ENCODE data around the gene KIF1A. TPM values are rescaled to one million over a fixed set of nuclear protein-coding genes. Genes with fewer than 3 reads are reported as not detected.
A peak's percentile ranks its signal among the peaks of the same experiment; 100 is the strongest.

KIF1A gene
- total and polyA plus RNA-seq, 4 experiments from 2014 or later, result not detected

DNA sequence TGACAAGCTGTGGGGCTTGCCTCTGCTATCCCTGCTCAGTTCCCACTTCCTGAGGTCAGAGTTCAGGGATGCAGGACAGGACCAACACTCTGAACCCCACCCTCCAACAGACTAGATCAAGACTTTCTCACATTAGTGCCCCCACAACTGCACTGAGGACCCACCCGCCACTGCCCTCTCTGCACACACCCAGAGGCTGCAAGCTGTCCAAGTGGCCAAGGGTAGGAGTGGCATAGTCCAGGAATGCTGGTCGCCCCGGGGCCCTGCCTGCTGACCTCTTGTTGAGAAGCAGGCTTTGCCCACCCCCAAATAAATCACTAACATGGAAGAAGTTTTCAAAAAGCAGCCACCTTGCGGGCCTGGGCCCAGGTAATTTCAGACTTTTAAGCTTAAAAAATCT is 5.5 kb upstream of the KIF1A start:
- CTCF ChIA-PET (ENCODE audit: partially characterized antibody), result no interaction called here
- Mint-ChIP-seq H3K36me3 (no peaks in the 10 kb centered on the region), H3K4me1 (peaks cover 4 to 16% (median 5%) of the 10 kb centered on the region in 4 donors), H3K27ac (no peak overlapping the region), H3K4me3 (no peak overlapping the region), H3K27me3 (peaks cover 54 to 65% of the 10 kb centered on the region in 2 donors), H3K9me3 (peaks cover 0 to 8% (median 4%) of the 10 kb centered on the region in 8 donors)
- Histone ChIP-seq H3K9me3 (ENCODE audit: control insufficient read depth in 1 of 2, low read length in 2 of 2) (no peaks in the 10 kb centered on the region), H3K27ac (ENCODE audit: low read depth, low read length) (no peak overlapping the region), H3K4me1 (ENCODE audit: insufficient read depth, low read length) (peaks cover 8% of the 10 kb centered on the region), H3K27me3 (ENCODE audit: insufficient read depth, low read length) (peaks cover 59% of the 10 kb centered on the region), H3K4me3 (ENCODE audit: low read length in 2 of 2) (no peak overlapping the region), H3K36me3 (ENCODE audit: insufficient read depth, low read length) (no peaks in the 10 kb centered on the region)
- DNase-seq, result no peak
- intact Hi-C loops (cut with micrococcal nuclease), result no loop called here
- POLR2A ChIA-PET (ENCODE audit: partially characterized antibody), result no interaction called here

DNA sequence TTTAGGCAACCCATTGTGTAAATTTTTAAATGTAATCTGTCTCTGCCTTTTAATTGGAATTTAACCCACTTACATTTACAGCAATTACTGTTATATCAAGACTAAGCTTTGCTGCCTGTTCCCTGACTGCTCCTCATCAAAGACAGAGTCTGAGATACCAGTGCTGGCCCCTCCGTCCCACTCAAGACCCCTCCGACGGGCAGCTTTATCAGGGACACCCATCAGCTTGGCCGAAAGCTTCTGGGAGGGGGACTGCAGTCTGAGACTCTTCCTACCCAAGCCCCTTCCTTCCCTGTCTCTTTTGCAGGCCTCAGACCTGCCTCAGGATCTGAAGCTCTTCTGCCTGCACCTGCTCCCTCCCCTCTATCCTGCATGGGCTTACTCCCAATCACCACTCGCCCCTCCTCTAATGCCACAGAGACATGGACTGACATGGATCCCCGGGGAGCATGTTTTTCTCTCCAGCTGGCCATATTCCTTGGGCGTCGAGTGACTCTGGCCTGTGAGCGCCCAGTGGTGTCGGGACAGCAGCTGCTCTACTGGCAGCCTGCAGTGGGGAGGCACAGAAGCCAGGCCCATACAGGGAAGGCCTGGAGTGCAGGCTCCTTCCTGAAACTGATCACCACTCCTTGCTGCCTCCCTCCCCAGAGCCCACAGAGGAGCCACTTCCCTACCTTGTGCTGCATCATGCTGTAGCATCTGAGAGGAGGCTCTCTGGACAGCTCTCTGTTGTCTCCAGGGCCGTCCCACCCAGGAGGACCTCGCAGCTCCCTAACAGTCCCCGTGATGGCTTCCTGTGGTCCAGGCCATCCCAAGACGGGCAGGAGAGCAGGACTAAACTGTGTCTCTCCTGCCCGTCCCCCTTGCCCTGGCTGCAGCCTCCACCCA is 3.7 kb upstream of the KIF1A start:
- Mint-ChIP-seq H3K4me1 (peaks cover 4 to 16% (median 5%) of the 10 kb centered on the region in 4 donors), H3K9me3 (peaks cover 0 to 8% (median 4%) of the 10 kb centered on the region in 8 donors), H3K4me3 (no peak overlapping the region), H3K27me3 (peaks cover 48 to 56% of the 10 kb centered on the region in 2 donors), H3K36me3 (no peaks in the 10 kb centered on the region), H3K27ac (no peak overlapping the region)
- H3K9me3 ChIP-seq (ENCODE audit: control insufficient read depth in 1 of 2, low read length in 2 of 2), result no peaks in the 10 kb centered on the region
- no peak overlapping the region for H3K27ac ChIP-seq (ENCODE audit: low read depth, low read length)
- peaks cover 59% of the 10 kb centered on the region for H3K27me3 ChIP-seq (ENCODE audit: insufficient read depth, low read length)
- POLR2A ChIA-PET (ENCODE audit: partially characterized antibody), result no interaction called here
- H3K4me3 ChIP-seq (ENCODE audit: low read length in 2 of 2), result no peak overlapping the region
- H3K36me3 ChIP-seq (ENCODE audit: insufficient read depth, low read length), result no peaks in the 10 kb centered on the region
- DNase-seq, result no peak
- intact Hi-C loops (cut with micrococcal nuclease), result no loop called here
- CTCF ChIA-PET (ENCODE audit: partially characterized antibody), result no interaction called here
- peaks cover 8% of the 10 kb centered on the region for H3K4me1 ChIP-seq (ENCODE audit: insufficient read depth, low read length)

GRCh38 chr2:240822280-240822847 is 2.3 kb upstream of the KIF1A start:
- Histone ChIP-seq H3K36me3 (ENCODE audit: insufficient read depth, low read length) (no peaks in the 10 kb centered on the region), H3K4me1 (ENCODE audit: insufficient read depth, low read length) (peaks cover 8% of the 10 kb centered on the region), H3K4me3 (ENCODE audit: low read length in 2 of 2) (no peak overlapping the region), H3K27me3 (ENCODE audit: insufficient read depth, low read length) (peaks cover 50% of the 10 kb centered on the region), H3K9me3 (ENCODE audit: control insufficient read depth in 1 of 2, low read length in 2 of 2) (no peaks in the 10 kb centered on the region), H3K27ac (ENCODE audit: low read depth, low read length) (no peak overlapping the region)
- Mint-ChIP-seq H3K36me3 (no peaks in the 10 kb centered on the region), H3K4me3 (peak overlapping the region in 1 of 8 donors; percentile 31), H3K9me3 (peaks cover 0 to 8% (median 4%) of the 10 kb centered on the region in 8 donors), H3K4me1 (peaks cover 5 to 16% (median 9%) of the 10 kb centered on the region in 4 donors), H3K27ac (no peak overlapping the region), H3K27me3 (peaks cover 54 to 58% of the 10 kb centered on the region in 2 donors)
- CTCF ChIA-PET (ENCODE audit: partially characterized antibody), result no interaction called here
- POLR2A ChIA-PET (ENCODE audit: partially characterized antibody), result no interaction called here
- no peak for DNase-seq
- intact Hi-C loops (cut with micrococcal nuclease), result no loop called here

DNA sequence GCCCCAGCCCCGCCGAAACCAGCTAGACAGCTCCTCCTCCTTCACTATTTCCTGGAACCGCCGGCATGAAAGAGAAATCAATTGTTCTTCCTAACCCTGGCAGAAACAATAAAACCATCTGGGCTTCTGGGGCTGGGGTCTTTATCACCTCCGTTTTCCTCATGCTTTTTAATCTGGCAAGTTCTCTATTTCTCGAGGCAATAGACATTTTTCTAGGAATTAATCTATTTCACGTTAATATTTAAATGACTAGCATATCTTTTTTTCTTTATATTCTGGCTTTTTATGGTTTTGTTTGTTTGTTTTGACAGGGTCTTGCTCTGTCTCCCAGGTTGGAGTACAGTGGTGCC is 1.4 kb upstream of the KIF1A start:
- peaks cover 0 to 8% (median 4%) of the 10 kb centered on the region in 8 donors for H3K9me3 Mint-ChIP-seq
- Histone ChIP-seq H3K9me3 (ENCODE audit: control insufficient read depth in 1 of 2, low read length in 2 of 2) (no peaks in the 10 kb centered on the region), H3K4me1 (ENCODE audit: insufficient read depth, low read length) (peaks cover 8% of the 10 kb centered on the region), H3K27ac (ENCODE audit: low read depth, low read length) (no peak overlapping the region), H3K4me3 (ENCODE audit: low read length in 2 of 2) (no peak overlapping the region), H3K36me3 (ENCODE audit: insufficient read depth, low read length) (no peaks in the 10 kb centered on the region), H3K27me3 (ENCODE audit: insufficient read depth, low read length) (peaks cover 41% of the 10 kb centered on the region)
- intact Hi-C loops (cut with micrococcal nuclease), result no loop called here
- H3K27ac Mint-ChIP-seq, result no peak overlapping the region
- ChIA-PET CTCF (ENCODE audit: partially characterized antibody) (no interaction called here), POLR2A (ENCODE audit: partially characterized antibody) (no interaction called here)
- peak overlapping the region; percentile 37 to 75 (median 54) for H3K4me3 Mint-ChIP-seq
- peaks cover 5 to 16% (median 9%) of the 10 kb centered on the region in 4 donors for H3K4me1 Mint-ChIP-seq
- DNase-seq, result no peak
- H3K36me3 Mint-ChIP-seq, result no peaks in the 10 kb centered on the region
- peaks cover 46 to 54% of the 10 kb centered on the region in 2 donors for H3K27me3 Mint-ChIP-seq

- Histone ChIP-seq H3K27me3 (ENCODE audit: insufficient read depth, low read length) (peaks cover 35% of the 10 kb centered on the region), H3K4me3 (ENCODE audit: low read length in 2 of 2) (no peak overlapping the region), H3K4me1 (ENCODE audit: insufficient read depth, low read length) (peaks cover 8% of the 10 kb centered on the region), H3K27ac (ENCODE audit: low read depth, low read length) (no peak overlapping the region), H3K9me3 (ENCODE audit: control insufficient read depth in 1 of 2, low read length in 2 of 2) (no peaks in the 10 kb centered on the region), H3K36me3 (ENCODE audit: insufficient read depth, low read length) (no peaks in the 10 kb centered on the region)
- peaks cover 0 to 8% (median 4%) of the 10 kb centered on the region in 8 donors for H3K9me3 Mint-ChIP-seq
- DNase-seq, result no peak
- intact Hi-C loops (cut with micrococcal nuclease), result no loop called here
- H3K4me1 Mint-ChIP-seq, result peaks cover 7 to 16% (median 9%) of the 10 kb centered on the region in 4 donors
- H3K27ac Mint-ChIP-seq, result no peak overlapping the region
- ChIA-PET POLR2A (ENCODE audit: partially characterized antibody) (no interaction called here), CTCF (ENCODE audit: partially characterized antibody) (no interaction called here)
- H3K4me3 Mint-ChIP-seq, result peak overlapping the region; percentile 37 to 75 (median 52)
- H3K36me3 Mint-ChIP-seq, result no peaks in the 10 kb centered on the region
- H3K27me3 Mint-ChIP-seq, result peaks cover 46 to 56% of the 10 kb centered on the region in 2 donors
Observed at GRCh38 chr2:240820607-240821428, 799 bp upstream of the KIF1A start.

- intact Hi-C loops (cut with micrococcal nuclease), result no loop called here
- H3K27me3 ChIP-seq (ENCODE audit: insufficient read depth, low read length), result peaks cover 26% of the 10 kb centered on the region
- no peaks in the 10 kb centered on the region for H3K36me3 Mint-ChIP-seq
- no peak for DNase-seq
- H3K27me3 Mint-ChIP-seq, result peaks cover 36 to 46% of the 10 kb centered on the region in 2 donors
- peaks cover 8% of the 10 kb centered on the region for H3K4me1 ChIP-seq (ENCODE audit: insufficient read depth, low read length)
- no peak overlapping the region for H3K27ac ChIP-seq (ENCODE audit: low read depth, low read length)
- POLR2A ChIA-PET (ENCODE audit: partially characterized antibody), result no interaction called here
- no peak overlapping the region for H3K27ac Mint-ChIP-seq
- H3K9me3 ChIP-seq (ENCODE audit: control insufficient read depth in 1 of 2, low read length in 2 of 2), result no peaks in the 10 kb centered on the region
- H3K4me3 ChIP-seq (ENCODE audit: low read length in 2 of 2), result no peak overlapping the region
- no peaks in the 10 kb centered on the region for H3K36me3 ChIP-seq (ENCODE audit: insufficient read depth, low read length)
- CTCF ChIA-PET (ENCODE audit: partially characterized antibody), result no interaction called here
- H3K9me3 Mint-ChIP-seq, result peaks cover 0 to 11% (median 5%) of the 10 kb centered on the region in 8 donors
- H3K4me1 Mint-ChIP-seq, result peaks cover 7 to 16% (median 9%) of the 10 kb centered on the region in 4 donors
- peak overlapping the region in 1 of 8 donors; percentile 43 for H3K4me3 Mint-ChIP-seq
Observed at GRCh38 chr2:240819126-240819857, 727 bp downstream of the KIF1A start.
